ENCODE measurements around the gene ANKRD9. TPM values are rescaled to one million over a fixed set of nuclear protein-coding genes. Genes with fewer than 3 reads are reported as not detected.
A peak's percentile ranks its signal among the peaks of the same experiment; 100 is the strongest.

ANKRD9 gene
- total and polyA plus RNA-seq, 2 of the 13 experiments (the other 11 are each of a cell fraction or from before 2014, with no cell fraction given) = 10.0 to 15.0 TPM

DNA sequence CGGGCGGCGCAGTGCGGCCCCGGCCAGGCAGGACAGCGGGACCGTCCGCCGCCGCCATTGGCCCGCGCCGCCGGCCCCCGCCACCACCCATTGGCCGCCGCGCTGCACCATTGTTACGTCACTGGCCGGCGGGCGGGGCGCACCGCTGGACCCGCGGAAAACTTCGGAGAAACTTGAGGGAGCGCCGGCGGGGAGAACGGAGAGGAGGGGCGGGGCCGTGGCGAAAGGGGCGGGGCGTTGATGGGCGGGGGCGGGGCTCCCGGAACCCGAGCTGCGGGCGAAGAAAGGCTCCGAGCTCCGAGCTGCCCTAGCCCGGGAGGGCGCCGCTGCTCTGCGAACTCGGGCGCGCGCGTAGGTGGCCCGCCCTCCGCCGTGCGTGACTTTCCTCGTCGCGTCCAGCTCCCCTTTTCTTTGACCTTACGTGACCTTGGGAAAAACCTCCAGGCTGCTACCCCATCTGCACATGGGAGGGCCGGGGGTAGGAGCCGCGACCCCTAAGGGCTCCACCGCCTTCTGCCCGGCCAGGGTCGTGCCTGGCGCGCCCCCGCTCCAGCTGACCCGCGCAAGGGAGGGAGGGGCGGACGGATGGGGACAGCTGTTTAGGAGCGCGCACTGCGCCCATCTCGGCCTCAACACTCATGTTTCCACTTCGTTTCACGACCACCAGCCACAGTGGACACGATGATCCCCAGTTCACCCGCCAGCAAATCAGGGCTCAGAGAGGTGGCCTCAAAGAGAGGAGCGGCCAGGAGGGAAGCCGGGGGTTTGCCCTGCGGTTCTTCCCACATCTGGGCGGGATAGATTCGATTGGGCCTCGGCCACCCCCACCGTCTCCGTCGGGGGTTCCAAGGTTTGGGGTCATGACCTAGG, at the start of gene ANKRD9 (continued):
- TF ChIP-seq NFKB2 (CRISPR knock-in tag; IDR thresholded peaks at IDR 0.05; ENCODE audit: borderline replicate concordance) (0 out of 2 replicates have a peak, but pooled peaks have one; percentile 54), GLI4 (CRISPR knock-in tag; IDR thresholded peaks at IDR 0.05; ENCODE audit: borderline replicate concordance) (0 out of 2 replicates have a peak, but pooled peaks have one; percentile 58), TGIF2 (CRISPR knock-in tag; IDR thresholded peaks at IDR 0.05) (peak; percentile 33; the same call in 1 of the 2 replicates), ZNF101 (CRISPR knock-in tag; IDR thresholded peaks at IDR 0.05; ENCODE audit: borderline replicate concordance, low read depth) (no peak), ZFP41 (CRISPR knock-in tag; IDR thresholded peaks at IDR 0.05; ENCODE audit: borderline replicate concordance) (no peak), GTF2F1 (IDR thresholded peaks at IDR 0.05; ENCODE audit: low read length) (no peak), KDM5A (IDR thresholded peaks at IDR 0.05; ENCODE audit: borderline replicate concordance, low read length) (no peak), KDM2A (CRISPR knock-in tag; IDR thresholded peaks at IDR 0.05; ENCODE audit: borderline replicate concordance, low read depth) (peak; percentile 60; the same call in 1 of the 2 replicates)
- TF ChIP-seq, protein P1, sequence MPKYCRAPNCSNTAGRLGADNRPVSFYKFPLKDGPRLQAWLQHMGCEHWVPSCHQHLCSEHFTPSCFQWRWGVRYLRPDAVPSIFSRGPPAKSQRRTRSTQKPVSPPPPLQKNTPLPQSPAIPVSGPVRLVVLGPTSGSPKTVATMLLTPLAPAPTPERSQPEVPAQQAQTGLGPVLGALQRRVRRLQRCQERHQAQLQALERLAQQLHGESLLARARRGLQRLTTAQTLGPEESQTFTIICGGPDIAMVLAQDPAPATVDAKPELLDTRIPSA (CRISPR knock-in tag; IDR thresholded peaks at IDR 0.05; ENCODE audit: borderline replicate concordance) = no peak
- TF ChIP-seq, protein P2, sequence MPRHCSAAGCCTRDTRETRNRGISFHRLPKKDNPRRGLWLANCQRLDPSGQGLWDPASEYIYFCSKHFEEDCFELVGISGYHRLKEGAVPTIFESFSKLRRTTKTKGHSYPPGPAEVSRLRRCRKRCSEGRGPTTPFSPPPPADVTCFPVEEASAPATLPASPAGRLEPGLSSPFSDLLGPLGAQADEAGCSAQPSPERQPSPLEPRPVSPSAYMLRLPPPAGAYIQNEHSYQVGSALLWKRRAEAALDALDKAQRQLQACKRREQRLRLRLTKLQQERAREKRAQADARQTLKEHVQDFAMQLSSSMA (CRISPR knock-in tag; IDR thresholded peaks at IDR 0.05) = no peak
- TF ChIP-seq, protein P3, sequence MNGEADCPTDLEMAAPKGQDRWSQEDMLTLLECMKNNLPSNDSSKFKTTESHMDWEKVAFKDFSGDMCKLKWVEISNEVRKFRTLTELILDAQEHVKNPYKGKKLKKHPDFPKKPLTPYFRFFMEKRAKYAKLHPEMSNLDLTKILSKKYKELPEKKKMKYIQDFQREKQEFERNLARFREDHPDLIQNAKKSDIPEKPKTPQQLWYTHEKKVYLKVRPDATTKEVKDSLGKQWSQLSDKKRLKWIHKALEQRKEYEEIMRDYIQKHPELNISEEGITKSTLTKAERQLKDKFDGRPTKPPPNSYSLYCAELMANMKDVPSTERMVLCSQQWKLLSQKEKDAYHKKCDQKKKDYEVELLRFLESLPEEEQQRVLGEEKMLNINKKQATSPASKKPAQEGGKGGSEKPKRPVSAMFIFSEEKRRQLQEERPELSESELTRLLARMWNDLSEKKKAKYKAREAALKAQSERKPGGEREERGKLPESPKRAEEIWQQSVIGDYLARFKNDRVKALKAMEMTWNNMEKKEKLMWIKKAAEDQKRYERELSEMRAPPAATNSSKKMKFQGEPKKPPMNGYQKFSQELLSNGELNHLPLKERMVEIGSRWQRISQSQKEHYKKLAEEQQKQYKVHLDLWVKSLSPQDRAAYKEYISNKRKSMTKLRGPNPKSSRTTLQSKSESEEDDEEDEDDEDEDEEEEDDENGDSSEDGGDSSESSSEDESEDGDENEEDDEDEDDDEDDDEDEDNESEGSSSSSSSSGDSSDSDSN (CRISPR knock-in tag; IDR thresholded peaks at IDR 0.05) = no peak; the same call in 1 of the 2 replicates
- TF ChIP-seq, protein P4, sequence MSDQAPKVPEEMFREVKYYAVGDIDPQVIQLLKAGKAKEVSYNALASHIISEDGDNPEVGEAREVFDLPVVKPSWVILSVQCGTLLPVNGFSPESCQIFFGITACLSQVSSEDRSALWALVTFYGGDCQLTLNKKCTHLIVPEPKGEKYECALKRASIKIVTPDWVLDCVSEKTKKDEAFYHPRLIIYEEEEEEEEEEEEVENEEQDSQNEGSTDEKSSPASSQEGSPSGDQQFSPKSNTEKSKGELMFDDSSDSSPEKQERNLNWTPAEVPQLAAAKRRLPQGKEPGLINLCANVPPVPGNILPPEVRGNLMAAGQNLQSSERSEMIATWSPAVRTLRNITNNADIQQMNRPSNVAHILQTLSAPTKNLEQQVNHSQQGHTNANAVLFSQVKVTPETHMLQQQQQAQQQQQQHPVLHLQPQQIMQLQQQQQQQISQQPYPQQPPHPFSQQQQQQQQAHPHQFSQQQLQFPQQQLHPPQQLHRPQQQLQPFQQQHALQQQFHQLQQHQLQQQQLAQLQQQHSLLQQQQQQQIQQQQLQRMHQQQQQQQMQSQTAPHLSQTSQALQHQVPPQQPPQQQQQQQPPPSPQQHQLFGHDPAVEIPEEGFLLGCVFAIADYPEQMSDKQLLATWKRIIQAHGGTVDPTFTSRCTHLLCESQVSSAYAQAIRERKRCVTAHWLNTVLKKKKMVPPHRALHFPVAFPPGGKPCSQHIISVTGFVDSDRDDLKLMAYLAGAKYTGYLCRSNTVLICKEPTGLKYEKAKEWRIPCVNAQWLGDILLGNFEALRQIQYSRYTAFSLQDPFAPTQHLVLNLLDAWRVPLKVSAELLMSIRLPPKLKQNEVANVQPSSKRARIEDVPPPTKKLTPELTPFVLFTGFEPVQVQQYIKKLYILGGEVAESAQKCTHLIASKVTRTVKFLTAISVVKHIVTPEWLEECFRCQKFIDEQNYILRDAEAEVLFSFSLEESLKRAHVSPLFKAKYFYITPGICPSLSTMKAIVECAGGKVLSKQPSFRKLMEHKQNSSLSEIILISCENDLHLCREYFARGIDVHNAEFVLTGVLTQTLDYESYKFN (CRISPR knock-in tag; conservative IDR thresholded peaks at IDR 0.05) = no peak; the same call in 1 of the 2 replicates
- TF ChIP-seq, protein P5, sequence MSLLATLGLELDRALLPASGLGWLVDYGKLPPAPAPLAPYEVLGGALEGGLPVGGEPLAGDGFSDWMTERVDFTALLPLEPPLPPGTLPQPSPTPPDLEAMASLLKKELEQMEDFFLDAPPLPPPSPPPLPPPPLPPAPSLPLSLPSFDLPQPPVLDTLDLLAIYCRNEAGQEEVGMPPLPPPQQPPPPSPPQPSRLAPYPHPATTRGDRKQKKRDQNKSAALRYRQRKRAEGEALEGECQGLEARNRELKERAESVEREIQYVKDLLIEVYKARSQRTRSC (CRISPR knock-in tag; IDR thresholded peaks at IDR 0.05; ENCODE audit: low read depth) = no peak
- TF ChIP-seq, protein P6, sequence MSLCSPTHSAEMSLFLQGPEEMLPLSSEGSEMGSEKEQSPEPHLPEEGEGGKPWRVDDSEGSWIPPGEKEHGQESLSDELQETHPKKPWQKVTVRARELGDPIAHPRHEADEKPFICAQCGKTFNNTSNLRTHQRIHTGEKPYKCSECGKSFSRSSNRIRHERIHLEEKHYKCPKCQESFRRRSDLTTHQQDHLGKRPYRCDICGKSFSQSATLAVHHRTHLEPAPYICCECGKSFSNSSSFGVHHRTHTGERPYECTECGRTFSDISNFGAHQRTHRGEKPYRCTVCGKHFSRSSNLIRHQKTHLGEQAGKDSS (CRISPR knock-in tag; IDR thresholded peaks at IDR 0.05; ENCODE audit: borderline replicate concordance, low read depth) = no peak
- TF ChIP-seq, protein P7, sequence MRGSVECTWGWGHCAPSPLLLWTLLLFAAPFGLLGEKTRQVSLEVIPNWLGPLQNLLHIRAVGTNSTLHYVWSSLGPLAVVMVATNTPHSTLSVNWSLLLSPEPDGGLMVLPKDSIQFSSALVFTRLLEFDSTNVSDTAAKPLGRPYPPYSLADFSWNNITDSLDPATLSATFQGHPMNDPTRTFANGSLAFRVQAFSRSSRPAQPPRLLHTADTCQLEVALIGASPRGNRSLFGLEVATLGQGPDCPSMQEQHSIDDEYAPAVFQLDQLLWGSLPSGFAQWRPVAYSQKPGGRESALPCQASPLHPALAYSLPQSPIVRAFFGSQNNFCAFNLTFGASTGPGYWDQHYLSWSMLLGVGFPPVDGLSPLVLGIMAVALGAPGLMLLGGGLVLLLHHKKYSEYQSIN (CRISPR knock-in tag; IDR thresholded peaks at IDR 0.05; ENCODE audit: borderline replicate concordance) = no peak
